RWPE2 (cell line): ENCODE data around the gene LAMTOR3.
"Not testable (repeated sequence)": the region's sequence is repeated elsewhere in the genome, so short reads cannot be mapped to it uniquely, and the experiment has no call there.

Experiments
- ATAC-seq: fragments of 200-7000 bp; cut with Tn5 transposase; 3 replicates; pipeline ENCODE4 v1.9.1; 2021; ENCODE audit warnings: low read depth
- DNase-seq: peaks from one replicate; pipeline ENCODE4 v3.0.0-alpha.2; 2020; ENCODE audit warnings: low spot score
- H3K27ac ChIP-seq: fragments of 450-650 bp; 2 replicates; pipeline ENCODE4 v1.5.1; 2017; ENCODE audit warnings: mild to moderate bottlenecking; ENCODE audit not compliant: poor library complexity, severe bottlenecking
- H3K27me3 ChIP-seq: fragments of 250-450 bp; sonication (Bioruptor Pico); 2 replicates; pipeline ENCODE4 v1.5.1; 2021; ENCODE audit warnings: mild to moderate bottlenecking, moderate library complexity; ENCODE audit not compliant: insufficient read depth, poor library complexity, severe bottlenecking
- H3K36me3 ChIP-seq: fragments of 250-450 bp; sonication (Bioruptor Pico); 2 replicates; pipeline ENCODE4 v1.5.1; 2020; ENCODE audit warnings: low read depth, mild to moderate bottlenecking, moderate library complexity
- H3K4me1 ChIP-seq: fragments of 250-450 bp; sonication (Bioruptor Pico); 2 replicates; pipeline ENCODE4 v1.5.1; 2021; ENCODE audit warnings: mild to moderate bottlenecking, moderate library complexity; ENCODE audit not compliant: insufficient read depth, poor library complexity, severe bottlenecking
- H3K4me3 ChIP-seq: fragments of 250-450 bp; sonication (Bioruptor Pico); 2 replicates; pipeline ENCODE4 v1.5.1; 2021; ENCODE audit warnings: mild to moderate bottlenecking, moderate library complexity; ENCODE audit not compliant: severe bottlenecking
- H3K9me3 ChIP-seq: fragments of 250-450 bp; sonication (Bioruptor Pico); 2 replicates; pipeline ENCODE4 v1.5.1; 2021; ENCODE audit warnings: mild to moderate bottlenecking, moderate library complexity; ENCODE audit not compliant: severe bottlenecking
- CTCF ChIP-seq: fragments of 450-650 bp; IDR thresholded peaks from one replicate; pipeline ENCODE4 v1.5.1; 2017; ENCODE audit warnings: mild to moderate bottlenecking, moderate library complexity; ENCODE audit not compliant: poor library complexity, severe bottlenecking

Gene LAMTOR3

GRCh38 chr4:99832321-99832720 is 61.9 kb downstream of the LAMTOR3 start:
- Histone ChIP-seq H3K27me3 (no peaks in the 10 kb centered on the region), H3K4me1 (peaks cover 29% of the 10 kb centered on the region), H3K4me3 (no peak overlapping the region), H3K9me3 (no peaks in the 10 kb centered on the region), H3K27ac (no peak overlapping the region), H3K36me3 (peaks cover 14% of the 10 kb centered on the region)
- TF ChIP-seq CTCF = no peak
- DNase-seq = no peak
- peak; percentile 32; the same call in 1 of the 3 replicates for ATAC-seq

- not testable (repeated sequence) for H3K36me3 ChIP-seq, H3K27ac ChIP-seq, H3K27me3 ChIP-seq, H3K9me3 ChIP-seq, H3K4me3 ChIP-seq, DNase-seq, ATAC-seq
- H3K4me1 ChIP-seq = peaks cover 50% of the 10 kb centered on the region
Measured at GRCh38 chr4:99830051-99830450, 64.2 kb downstream of the LAMTOR3 start.

GRCh38 chr4:99828477-99828876 is 65.8 kb downstream of the LAMTOR3 start:
- no peak for DNase-seq
- peaks cover 50% of the 10 kb centered on the region for H3K4me1 ChIP-seq
- ATAC-seq = peak; percentile 39; the same call in 1 of the 3 replicates
- peak overlapping the region; percentile 36 for H3K27ac ChIP-seq
- H3K9me3 ChIP-seq = no peaks in the 10 kb centered on the region
- TF ChIP-seq CTCF = no peak
- peaks cover 7% of the 10 kb centered on the region; the same call in 1 of the 2 replicates for H3K36me3 ChIP-seq
- H3K4me3 ChIP-seq = no peak overlapping the region
- no peaks in the 10 kb centered on the region for H3K27me3 ChIP-seq
